GM04504 (cell line): Measurements from ENCODE around the gene EMC10.
A peak's percentile ranks its signal among the peaks of the same experiment; 100 is the strongest.
"Not testable (repeated sequence)": the region's sequence is repeated elsewhere in the genome, so short reads cannot be mapped to it uniquely, and the experiment has no call there.

Source experiments
- DNase-seq: peaks from one replicate; pipeline ENCODE4 v3.0.0-alpha.2; 2012; ENCODE audit warnings: low read depth

Gene EMC10

GRCh38 chr19:50515168-50515561, 38.9 kb downstream of the EMC10 start:
- no peak for DNase-seq

- no peak for DNase-seq
These were observed 40.1 kb downstream of the EMC10 start for GRCh38 chr19:50516456-50516855.

DNA sequence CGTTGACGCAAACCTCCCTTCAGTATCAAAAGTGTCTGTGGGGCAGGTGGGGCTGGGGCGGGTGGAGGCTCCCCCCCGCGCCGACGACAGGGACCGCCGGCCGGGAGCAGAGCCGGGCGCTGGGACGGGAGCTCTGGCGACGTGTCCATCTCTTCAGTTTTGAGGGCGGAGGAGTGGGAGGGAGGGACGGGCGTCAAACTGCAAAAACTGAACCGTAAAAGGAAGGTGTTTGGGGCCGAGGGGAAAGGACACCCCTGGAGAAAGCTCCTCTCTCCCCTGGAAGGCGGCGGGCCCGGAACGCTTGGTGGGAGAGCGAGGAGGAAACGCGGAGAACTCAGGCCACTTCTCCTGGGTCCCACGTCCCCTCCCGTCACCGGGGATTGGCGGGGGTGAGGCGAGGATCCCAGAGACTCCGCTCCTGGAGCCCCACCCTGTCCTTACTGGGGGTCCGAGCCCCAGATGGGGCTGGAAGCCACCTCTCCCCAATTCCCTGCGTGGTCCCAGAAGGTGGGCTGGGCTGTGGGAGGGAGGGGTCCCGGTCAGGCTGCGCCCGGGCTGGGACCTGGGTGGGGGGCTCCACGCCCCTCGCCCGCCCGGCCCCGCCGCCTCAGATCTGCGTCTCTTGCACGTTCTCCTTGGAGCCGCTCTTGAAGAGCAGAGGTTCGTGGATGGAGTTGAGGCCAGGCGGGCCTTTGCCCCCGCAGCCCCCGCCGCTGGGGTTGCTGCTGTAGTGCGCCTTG, 40.8 kb downstream of the EMC10 start:
- no peak for DNase-seq

DNA sequence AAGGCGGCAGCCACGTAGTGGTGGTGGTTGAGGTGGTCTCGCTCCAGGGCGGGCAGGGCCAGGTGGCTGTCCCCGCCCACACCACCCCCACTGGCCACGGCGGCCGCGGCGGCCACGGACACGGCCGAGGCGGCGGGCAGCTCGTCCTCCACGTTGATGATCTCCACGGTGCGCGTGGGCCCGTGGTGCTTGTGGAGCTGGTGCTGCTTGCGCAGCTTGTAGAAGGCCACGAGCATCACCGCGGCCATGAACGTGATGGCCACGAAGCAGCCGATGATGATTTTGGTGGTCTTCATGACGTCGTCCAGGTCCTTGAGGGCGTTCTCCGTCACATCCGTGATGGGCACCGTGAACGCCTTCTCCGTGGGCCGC, 41.4 kb downstream of the EMC10 start:
- no peak for DNase-seq

DNA sequence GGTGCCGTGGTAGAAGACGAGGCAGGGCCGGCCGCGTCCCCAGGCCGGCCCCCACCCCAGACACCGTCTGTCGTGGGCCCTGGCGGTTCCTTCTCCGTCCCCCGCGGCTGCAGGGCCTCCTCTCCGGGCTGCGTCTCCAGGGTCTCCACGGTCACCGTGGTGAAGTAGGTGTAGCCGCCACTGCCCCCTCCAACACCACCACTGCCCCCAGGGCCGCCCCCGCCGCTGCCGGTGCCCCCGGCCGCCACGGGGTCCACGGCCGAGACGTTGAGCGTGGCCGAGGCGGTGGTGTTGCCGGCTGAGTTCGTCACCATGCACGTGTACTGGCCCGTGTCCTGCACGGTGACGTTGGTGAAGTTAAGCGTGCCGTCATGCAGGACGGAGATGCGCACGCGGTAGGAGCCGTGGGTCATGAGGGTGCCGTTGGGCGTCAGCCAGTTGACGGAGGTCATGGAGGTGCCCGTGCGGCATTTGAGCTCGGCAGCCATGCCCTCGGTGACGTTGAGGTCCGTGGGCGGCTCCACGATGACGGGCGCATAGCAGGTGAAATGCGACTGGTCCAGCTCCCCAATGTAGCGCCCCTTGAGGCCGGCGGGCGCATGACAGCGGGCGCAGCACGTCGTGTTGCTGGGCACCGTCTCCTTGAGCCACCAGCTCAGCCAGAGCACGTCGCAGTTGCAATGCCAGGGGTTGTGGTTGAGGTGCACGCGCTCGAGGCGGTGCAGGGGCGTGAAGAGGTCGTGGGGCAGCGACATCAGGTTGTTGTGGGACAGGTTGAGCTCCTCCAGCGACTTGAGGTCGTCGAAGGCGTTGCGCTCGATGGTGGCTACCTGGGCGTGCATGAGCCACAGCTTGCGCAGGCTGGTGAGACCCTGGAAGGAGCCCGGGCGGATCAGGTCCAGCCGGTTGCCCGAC, 42.0 kb downstream of the EMC10 start:
- no peak for DNase-seq

DNA sequence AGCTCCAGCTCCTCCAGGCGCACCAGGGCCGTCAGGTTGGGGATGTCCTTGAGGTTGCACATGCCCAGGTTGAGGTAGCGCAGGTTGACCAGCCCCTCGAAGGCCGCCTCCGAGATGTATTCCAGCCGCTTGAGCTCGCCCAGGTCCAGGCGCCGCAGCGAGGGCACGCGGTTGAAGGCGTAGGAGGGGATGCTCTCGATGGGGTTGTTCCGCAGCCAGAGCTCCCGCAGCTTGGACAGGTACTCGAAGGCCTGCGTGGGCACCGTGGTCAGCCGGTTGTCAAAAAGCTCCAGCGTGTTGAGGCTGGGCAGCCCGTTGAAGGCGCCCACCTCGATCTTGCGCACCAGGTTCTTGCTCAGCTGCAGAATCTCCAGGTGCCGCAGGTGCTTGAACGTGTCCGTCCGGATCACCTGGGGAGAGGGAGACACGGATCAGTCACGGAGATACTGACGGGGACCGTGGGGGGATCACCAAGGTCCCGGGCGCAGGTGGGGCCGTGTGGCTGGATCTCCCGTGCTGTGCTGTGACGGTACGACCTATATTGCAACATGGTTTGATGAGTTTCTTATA, 42.8 kb downstream of the EMC10 start:
- DNase-seq, result no peak

DNA sequence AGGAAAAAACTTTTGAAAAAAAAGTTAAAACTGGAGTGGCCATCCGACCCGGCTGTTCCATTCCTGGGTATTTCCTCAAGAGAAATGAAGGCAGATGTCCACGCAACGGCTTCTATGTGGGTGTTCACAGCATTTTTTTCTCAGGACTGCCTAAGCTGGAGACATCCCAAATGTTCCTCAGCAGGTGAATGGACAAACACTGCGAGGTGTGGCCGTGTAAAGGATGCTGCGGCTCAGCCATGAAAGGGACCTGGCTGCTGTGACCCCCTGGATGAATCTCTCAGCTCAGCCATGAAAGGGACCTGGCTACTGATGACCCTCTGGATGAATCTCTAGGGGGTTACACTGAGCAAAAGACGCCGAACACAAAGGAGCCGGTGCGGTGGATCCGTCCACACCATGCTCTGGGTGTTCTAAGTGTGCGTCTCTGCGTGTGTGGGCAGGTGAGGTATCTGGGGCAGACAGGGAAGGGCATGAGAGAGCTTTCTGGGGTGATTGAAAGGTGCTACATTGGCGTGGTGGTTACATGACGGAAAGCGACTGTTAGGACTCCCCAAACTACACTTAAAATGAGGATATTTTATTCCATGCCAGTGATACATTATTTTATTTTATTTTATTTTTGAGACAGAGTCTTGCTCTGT, 44.6 kb downstream of the EMC10 start:
- DNase-seq, result no peak

- no peak for DNase-seq
These were observed 46.6 kb downstream of the EMC10 start for GRCh38 chr19:50522881-50523280.

- DNase-seq, result not testable (repeated sequence)
These were observed 51.7 kb downstream of the EMC10 start for GRCh38 chr19:50528052-50528451.

DNA sequence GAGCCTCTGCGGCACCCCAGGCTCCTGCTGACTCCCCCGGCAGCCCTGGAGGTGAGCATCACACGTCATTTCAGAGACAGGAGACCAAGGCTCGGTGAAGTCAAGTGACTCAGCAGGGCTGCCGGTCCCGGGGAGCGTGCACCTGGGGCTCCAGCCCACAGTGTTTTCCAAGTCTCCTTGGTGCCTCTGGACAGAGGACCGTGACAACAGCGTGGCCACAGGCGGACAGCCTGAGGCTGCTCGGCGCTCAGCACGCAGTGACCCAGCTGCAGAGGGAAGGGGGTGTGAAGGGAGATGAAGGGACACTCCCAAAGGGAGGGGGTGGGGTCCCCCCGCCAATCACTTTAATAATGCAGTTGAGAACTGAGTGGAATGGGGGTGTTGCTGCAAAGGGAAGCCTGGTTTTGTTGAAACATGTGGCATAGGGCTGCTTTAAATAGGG, 54.9 kb downstream of the EMC10 start:
- DNase-seq, result no peak

DNA sequence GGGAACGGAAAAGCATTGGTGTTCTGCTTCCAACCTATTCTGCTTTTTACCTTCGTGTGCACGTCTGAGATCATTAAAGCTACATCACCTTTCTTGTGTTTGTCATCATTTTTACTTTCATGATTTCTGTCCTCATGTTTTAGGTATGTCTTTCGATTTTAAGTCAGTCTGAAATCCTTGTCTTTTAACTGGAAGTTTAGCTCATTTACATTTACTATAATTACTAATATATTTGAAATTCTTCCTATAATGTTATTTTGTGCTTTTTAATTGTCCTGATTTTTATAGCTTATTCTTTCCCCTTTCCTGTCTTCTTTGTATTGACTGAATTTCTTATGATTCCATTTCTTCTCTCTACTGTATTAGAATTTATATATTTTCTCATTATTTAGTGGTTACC, 56.6 kb downstream of the EMC10 start:
- no peak for DNase-seq

- DNase-seq, result no peak
These were observed 58.2 kb downstream of the EMC10 start for GRCh38 chr19:50534478-50534877.

DNA sequence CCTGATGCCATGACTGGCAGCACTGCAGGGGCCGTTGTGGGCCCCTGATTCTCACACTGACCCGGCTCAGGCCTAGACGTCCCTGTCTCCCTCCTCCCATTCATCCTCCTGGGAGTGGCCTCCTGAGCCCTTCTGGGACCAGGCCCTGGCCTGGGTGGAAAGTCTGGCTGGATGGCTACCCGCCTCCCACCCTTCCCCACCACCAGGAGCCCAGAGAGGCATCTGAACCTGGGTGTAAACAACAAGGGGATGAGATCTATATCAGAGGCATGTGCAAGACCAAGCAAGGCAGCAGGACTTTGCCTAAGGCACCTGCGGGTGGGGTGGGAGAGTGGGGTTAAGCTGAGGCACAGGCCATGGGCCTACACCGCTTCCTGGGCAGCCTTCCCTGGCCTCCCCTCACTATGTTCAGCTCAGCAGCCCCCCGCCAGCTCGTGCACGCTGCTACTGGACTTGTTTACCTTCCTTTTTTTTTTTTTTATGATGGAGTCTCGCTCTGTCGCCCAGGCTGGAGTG, 59.4 kb downstream of the EMC10 start:
- no peak for DNase-seq

DNA sequence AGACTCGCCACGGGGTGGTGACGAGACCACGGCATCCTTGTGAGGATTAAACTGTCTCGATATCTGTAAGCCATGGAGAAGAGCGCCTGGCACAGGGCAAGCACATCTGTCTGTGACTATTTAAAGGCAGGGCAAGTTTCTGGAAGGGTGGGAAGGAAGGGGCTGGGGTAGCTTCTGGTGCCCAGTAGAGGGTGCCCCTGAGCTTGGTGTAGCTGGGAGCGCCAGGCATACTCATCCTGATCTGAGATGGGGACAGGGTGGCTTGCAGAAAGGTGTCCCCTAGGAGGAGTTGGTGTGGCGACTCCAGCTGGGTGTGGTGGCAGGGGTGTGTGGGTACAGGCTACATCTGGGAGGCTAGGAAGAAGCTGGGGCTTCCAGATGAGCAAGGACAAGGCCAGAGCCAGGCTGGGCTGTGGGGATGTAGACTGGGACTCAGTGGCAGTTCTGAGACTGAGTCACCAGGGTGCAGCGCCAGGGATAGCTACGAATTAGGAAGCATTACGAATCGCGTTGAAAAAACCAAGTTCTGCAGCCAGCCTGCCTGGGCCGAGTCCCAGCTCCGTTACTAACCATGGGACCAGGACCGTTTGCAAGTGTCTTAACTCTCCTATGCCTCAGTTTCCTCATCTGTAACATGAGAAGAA, 60.5 kb downstream of the EMC10 start:
- no peak for DNase-seq

DNA sequence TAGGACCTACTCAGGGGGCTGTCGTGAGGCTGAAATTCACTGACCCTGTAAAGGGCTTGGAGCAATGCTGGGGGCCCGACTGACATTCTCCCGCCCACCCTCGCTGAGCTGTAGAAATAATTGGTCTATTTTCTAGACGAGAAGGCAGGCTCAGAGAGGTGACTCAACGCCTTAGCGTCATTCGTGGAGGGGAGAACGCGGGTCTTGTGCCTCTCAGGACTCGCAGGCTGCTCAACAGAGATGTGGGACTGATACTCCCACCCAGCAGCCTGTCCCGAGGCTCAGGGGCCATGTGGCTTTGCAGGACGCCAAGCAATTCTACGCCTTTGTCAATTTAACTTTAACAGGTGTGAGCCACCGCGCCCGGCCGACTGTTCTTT, 61.0 kb downstream of the EMC10 start:
- DNase-seq, result no peak

DNA sequence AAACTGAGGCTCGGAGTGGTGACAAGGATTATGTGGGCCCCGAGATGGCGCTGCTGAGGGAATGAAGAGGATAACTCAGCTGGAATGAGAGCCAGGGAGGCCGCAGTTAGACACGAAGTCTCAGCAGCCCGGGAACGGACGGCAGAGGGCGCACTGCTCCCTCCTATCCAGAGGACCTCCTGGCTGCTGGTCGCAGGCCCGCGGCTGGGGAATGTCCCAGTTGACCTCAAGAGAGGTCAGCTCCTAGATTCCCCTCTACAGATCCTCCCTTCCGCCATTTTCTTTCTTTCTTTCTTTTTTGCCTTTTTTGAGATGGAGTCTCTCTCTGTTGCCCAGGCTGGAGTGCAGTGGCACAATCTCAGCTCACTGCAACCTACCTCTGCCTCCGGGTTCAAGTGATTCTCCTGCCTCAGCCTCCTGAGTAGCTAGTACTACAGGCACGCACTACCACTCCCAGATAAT, 61.5 kb downstream of the EMC10 start:
- peak; percentile 40 for DNase-seq
